Measurements from ENCODE around the gene CLCN6.

The CLCN6 gene

DNA sequence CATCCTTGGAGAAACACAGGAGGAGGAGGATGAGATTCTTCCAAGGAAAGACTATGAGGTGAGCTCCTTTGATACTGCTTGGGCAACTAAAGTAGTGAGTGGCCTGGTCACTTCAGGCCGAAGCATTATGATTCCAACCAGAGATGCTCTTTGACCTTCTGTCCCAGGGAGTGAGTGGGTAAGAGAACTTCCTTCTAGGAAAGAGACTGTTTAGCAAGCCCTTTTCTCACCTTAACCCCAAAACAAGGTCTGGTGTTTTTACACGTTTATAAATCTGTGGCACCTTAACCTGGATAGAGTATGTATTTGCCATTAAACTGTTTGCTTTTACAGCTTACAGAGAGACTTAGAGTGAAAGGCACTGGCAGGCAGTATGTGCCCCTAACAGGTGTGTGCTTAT, 1.1 kb downstream of the CLCN6 start:
- DNase-seq (ENCODE audit: low spot score) = no peak
- Mint-ChIP-seq H3K27ac (peak overlapping the region; percentile 97), H3K27me3 (ENCODE audit: low read depth) (no peaks in the 10 kb centered on the region), H3K4me3 (peak overlapping the region; percentile 95), H3K4me1 (ENCODE audit: low read depth) (peaks cover 54% of the 10 kb centered on the region), H3K36me3 (ENCODE audit: low read depth) (peaks cover 21% of the 10 kb centered on the region), H3K9me3 (no peaks in the 10 kb centered on the region)

GRCh38 chr1:11813021-11813420, 7.0 kb downstream of the CLCN6 start:
- Mint-ChIP-seq H3K4me1 (ENCODE audit: low read depth) (peaks cover 19% of the 10 kb centered on the region), H3K27me3 (ENCODE audit: low read depth) (no peaks in the 10 kb centered on the region), H3K9me3 (no peaks in the 10 kb centered on the region), H3K27ac (no peak overlapping the region), H3K4me3 (no peak overlapping the region), H3K36me3 (ENCODE audit: low read depth) (peaks cover 32% of the 10 kb centered on the region)
- DNase-seq (ENCODE audit: low spot score) = no peak

GRCh38 chr1:11817192-11817591, 11.2 kb downstream of the CLCN6 start:
- DNase-seq (ENCODE audit: low spot score) = no peak
- Mint-ChIP-seq H3K27ac (no peak overlapping the region), H3K27me3 (ENCODE audit: low read depth) (no peaks in the 10 kb centered on the region), H3K36me3 (ENCODE audit: low read depth) (peaks cover 29% of the 10 kb centered on the region), H3K4me1 (ENCODE audit: low read depth) (peaks cover 3% of the 10 kb centered on the region), H3K9me3 (no peaks in the 10 kb centered on the region), H3K4me3 (no peak overlapping the region)

- H3K36me3 Mint-ChIP-seq (ENCODE audit: low read depth) = peaks cover 25% of the 10 kb centered on the region
- H3K27ac Mint-ChIP-seq = no peak overlapping the region
- no peaks in the 10 kb centered on the region for H3K9me3 Mint-ChIP-seq
- H3K27me3 Mint-ChIP-seq (ENCODE audit: low read depth) = no peaks in the 10 kb centered on the region
- no peak for DNase-seq (ENCODE audit: low spot score)
- H3K4me1 Mint-ChIP-seq (ENCODE audit: low read depth) = no peaks in the 10 kb centered on the region
- H3K4me3 Mint-ChIP-seq = no peak overlapping the region
These were observed 16.1 kb downstream of the CLCN6 start for GRCh38 chr1:11822091-11822490.

DNA sequence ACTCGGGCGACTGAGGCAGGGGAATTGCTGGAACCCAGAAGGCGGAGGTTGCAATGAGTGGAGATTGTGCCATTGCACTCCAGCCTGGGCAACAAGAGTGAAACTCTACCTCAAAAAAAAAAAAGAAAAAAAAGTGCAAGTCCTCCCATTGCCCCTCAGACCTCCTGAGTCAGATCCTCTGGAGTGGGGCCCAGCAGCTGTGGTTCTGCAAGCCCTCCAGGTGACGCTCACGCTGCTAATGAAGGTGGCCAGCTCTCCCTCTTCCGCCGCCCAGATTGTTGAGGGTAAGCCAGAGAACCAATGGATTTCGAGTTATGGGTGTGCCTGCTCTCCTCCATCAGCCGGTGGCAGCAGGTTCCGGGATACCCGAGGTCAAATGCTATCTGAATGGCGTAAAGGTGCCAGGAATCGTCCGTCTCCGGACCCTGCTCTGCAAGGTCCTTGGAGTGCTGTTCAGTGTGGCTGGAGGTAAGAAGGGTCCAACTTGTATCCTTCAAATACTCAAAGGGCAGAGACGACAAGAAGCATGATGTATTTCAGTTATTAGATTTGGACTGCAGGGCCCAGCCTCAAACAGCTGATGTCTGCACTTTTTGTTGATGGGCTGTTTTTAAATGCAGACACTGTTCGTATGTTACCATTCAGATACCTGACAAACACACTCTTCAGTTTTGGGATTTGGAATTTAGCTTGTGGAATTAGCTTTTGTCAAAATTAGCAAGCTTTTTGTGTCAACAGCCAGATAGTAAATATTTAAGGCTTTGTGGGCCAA, 17.6 kb downstream of the CLCN6 start:
- H3K36me3 Mint-ChIP-seq (ENCODE audit: low read depth) = peaks cover 25% of the 10 kb centered on the region
- H3K27ac Mint-ChIP-seq = no peak overlapping the region
- no peak overlapping the region for H3K4me3 Mint-ChIP-seq
- no peak for DNase-seq (ENCODE audit: low spot score)
- no peaks in the 10 kb centered on the region for H3K9me3 Mint-ChIP-seq
- H3K27me3 Mint-ChIP-seq (ENCODE audit: low read depth) = no peaks in the 10 kb centered on the region
- no peaks in the 10 kb centered on the region for H3K4me1 Mint-ChIP-seq (ENCODE audit: low read depth)

DNA sequence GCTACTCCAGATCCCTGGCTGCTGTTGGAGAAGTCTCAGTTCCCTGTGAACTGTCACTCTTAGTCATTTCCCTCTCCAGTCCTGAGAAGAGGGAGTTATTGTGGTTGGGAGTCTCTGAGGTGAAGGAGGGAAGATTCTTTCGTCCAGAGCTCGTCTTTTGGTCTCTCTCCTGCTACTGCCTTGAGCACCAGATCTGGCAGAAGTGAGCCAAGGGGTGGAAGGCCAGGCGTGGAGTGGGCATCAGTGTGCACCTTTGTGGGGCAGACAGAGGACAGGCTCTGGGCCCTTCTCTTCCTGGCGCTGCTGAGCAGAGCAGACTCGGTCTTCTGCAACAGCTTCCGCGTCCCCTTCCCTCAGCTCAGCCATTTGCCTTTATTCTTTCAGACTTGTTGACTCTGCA, 19.1 kb downstream of the CLCN6 start:
- Mint-ChIP-seq H3K4me1 (ENCODE audit: low read depth) (no peaks in the 10 kb centered on the region), H3K4me3 (no peak overlapping the region), H3K27me3 (ENCODE audit: low read depth) (no peaks in the 10 kb centered on the region), H3K27ac (no peak overlapping the region), H3K9me3 (no peaks in the 10 kb centered on the region), H3K36me3 (ENCODE audit: low read depth) (peaks cover 17% of the 10 kb centered on the region)
- no peak for DNase-seq (ENCODE audit: low spot score)

DNA sequence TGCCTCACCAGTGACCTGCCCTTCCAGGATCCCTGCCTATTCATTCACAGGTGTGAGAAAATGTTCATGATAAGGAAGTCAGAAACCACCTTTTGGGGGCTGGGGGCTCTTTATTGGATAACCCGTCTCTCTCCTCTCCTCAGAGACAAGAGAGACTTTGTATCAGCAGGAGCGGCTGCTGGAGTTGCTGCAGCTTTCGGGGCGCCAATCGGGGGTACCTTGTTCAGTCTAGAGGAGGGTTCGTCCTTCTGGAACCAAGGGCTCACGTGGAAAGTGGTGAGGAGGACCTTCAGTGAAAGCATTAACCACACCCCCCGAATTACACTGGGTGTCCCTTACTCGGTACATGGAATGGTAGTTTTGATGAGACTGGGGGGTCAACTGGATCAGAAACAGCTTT, 21.0 kb downstream of the CLCN6 start:
- Mint-ChIP-seq H3K9me3 (no peaks in the 10 kb centered on the region), H3K4me1 (ENCODE audit: low read depth) (no peaks in the 10 kb centered on the region), H3K27me3 (ENCODE audit: low read depth) (no peaks in the 10 kb centered on the region), H3K27ac (no peak overlapping the region), H3K36me3 (ENCODE audit: low read depth) (peaks cover 23% of the 10 kb centered on the region), H3K4me3 (no peak overlapping the region)
- no peak for DNase-seq (ENCODE audit: low spot score)

DNA sequence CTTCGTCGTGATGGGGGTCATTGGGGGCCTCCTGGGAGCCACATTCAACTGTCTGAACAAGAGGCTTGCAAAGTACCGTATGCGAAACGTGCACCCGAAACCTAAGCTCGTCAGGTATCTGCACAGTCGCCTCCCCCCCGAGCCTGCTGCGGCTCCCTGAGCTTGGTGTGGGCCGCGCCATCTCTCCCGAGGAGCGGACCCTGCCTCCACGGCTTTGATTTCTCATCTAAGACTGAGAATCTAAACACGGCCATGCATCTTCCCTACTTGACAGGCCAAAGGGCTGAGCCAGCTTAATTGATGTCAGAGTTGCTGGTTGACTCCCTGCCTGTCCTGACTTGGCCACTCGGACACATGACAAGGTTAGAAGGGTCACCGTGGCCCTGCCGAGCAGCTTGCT, 22.5 kb downstream of the CLCN6 start:
- no peaks in the 10 kb centered on the region for H3K9me3 Mint-ChIP-seq
- no peak overlapping the region for H3K4me3 Mint-ChIP-seq
- H3K4me1 Mint-ChIP-seq (ENCODE audit: low read depth) = no peaks in the 10 kb centered on the region
- H3K36me3 Mint-ChIP-seq (ENCODE audit: low read depth) = peaks cover 23% of the 10 kb centered on the region
- H3K27me3 Mint-ChIP-seq (ENCODE audit: low read depth) = no peaks in the 10 kb centered on the region
- no peak overlapping the region for H3K27ac Mint-ChIP-seq
- no peak for DNase-seq (ENCODE audit: low spot score)

- Mint-ChIP-seq H3K4me3 (no peak overlapping the region), H3K9me3 (no peaks in the 10 kb centered on the region), H3K27me3 (ENCODE audit: low read depth) (no peaks in the 10 kb centered on the region), H3K4me1 (ENCODE audit: low read depth) (no peaks in the 10 kb centered on the region), H3K27ac (no peak overlapping the region), H3K36me3 (ENCODE audit: low read depth) (peaks cover 29% of the 10 kb centered on the region)
- DNase-seq (ENCODE audit: low spot score) = no peak
These were observed 26.1 kb downstream of the CLCN6 start for GRCh38 chr1:11831945-11832725.

DNA sequence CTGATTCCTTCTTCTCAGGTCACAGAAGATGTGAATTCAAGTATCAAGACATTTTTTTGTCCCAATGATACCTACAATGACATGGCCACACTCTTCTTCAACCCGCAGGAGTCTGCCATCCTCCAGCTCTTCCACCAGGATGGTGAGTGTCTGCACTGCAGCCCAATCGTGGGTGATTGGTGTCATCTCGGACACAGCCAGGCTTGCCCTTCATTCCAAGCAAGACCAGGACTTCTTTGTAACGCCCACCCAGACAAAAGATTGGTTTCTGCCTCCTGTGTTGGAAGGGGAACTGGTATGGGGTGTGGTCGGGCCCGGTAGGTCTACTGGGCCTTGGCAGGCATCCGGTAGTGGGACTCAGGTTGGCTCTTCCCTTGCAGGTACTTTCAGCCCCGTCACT, 27.5 kb downstream of the CLCN6 start:
- Mint-ChIP-seq H3K27ac (no peak overlapping the region), H3K27me3 (ENCODE audit: low read depth) (no peaks in the 10 kb centered on the region), H3K36me3 (ENCODE audit: low read depth) (peaks cover 25% of the 10 kb centered on the region), H3K4me3 (no peak overlapping the region), H3K4me1 (ENCODE audit: low read depth) (peaks cover under 1% of the 10 kb centered on the region), H3K9me3 (no peaks in the 10 kb centered on the region)
- no peak for DNase-seq (ENCODE audit: low spot score)

GRCh38 chr1:11833900-11834299, 27.9 kb downstream of the CLCN6 start:
- peaks cover 5% of the 10 kb centered on the region for H3K4me1 Mint-ChIP-seq (ENCODE audit: low read depth)
- no peak overlapping the region for H3K4me3 Mint-ChIP-seq
- H3K27me3 Mint-ChIP-seq (ENCODE audit: low read depth) = no peaks in the 10 kb centered on the region
- no peak overlapping the region for H3K27ac Mint-ChIP-seq
- H3K9me3 Mint-ChIP-seq = no peaks in the 10 kb centered on the region
- H3K36me3 Mint-ChIP-seq (ENCODE audit: low read depth) = peaks cover 29% of the 10 kb centered on the region
- no peak for DNase-seq (ENCODE audit: low spot score)

- Mint-ChIP-seq H3K36me3 (ENCODE audit: low read depth) (peaks cover 33% of the 10 kb centered on the region), H3K9me3 (no peaks in the 10 kb centered on the region), H3K27me3 (ENCODE audit: low read depth) (no peaks in the 10 kb centered on the region), H3K4me3 (no peak overlapping the region), H3K4me1 (ENCODE audit: low read depth) (peaks cover 5% of the 10 kb centered on the region), H3K27ac (no peak overlapping the region)
- DNase-seq (ENCODE audit: low spot score) = no peak
These were observed 29.6 kb downstream of the CLCN6 start for GRCh38 chr1:11835441-11836225.

DNA sequence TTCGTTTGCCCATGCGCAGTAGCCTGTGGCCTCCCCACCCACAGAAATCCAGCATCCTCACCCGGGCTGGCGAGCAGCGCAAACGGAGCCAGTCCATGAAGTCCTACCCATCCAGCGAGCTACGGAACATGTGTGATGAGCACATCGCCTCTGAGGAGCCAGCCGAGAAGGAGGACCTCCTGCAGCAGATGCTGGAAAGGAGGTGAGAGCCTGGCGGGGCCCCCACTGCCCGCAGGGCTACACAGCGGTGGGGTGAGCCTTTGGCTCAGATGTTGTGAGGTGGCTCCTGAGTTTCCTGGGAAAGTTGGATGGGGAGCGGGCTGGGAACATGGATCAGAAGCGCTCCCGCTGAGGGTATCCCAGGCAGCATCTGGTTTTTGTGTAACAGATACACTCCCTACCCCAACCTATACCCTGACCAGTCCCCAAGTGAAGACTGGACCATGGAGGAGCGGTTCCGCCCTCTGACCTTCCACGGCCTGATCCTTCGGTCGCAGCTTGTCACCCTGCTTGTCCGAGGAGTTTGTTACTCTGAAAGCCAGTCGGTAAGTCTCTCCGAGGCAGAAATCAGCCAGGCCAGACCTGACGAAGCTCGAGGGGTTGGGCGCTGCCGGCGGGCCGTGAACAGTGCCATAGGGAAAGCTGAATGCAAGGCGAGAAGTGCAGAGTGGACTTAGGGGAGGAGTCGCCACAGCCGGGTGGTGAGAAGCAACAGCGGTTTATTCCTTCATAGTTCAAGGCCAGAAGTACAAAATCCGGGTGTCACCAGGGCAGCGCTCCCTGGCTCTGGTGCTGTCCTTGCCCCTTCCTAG, 31.2 kb downstream of the CLCN6 start:
- peaks cover 5% of the 10 kb centered on the region for H3K4me1 Mint-ChIP-seq (ENCODE audit: low read depth)

More for the DNA sequence above, 31.2 kb downstream of the CLCN6 start:
- Mint-ChIP-seq H3K9me3 (no peaks in the 10 kb centered on the region), H3K4me3 (no peak overlapping the region), H3K27ac (no peak overlapping the region), H3K36me3 (ENCODE audit: low read depth) (peaks cover 32% of the 10 kb centered on the region), H3K27me3 (ENCODE audit: low read depth) (no peaks in the 10 kb centered on the region)
- DNase-seq (ENCODE audit: low spot score) = no peak

Measured in T-helper 2 cell treated with Interferon-gamma antibody and Interleukin-4, amounts not matched to agents 5 μg/mL and 100 μg/mL, for 36 hours (primary cell).